HUES6 (cell line): ENCODE measurements around the gene BRIP1.

Experiments used
- H3K27ac ChIP-seq: 2 replicates; pipeline ENCODE4 v1.7.0; 2013; ENCODE audit warnings: low read depth, mild to moderate bottlenecking, low read length, inconsistent platforms
- H3K27me3 ChIP-seq: 2 replicates; pipeline ENCODE4 v1.6.1; 2013; ENCODE audit warnings: low read length; ENCODE audit not compliant: control insufficient read depth, insufficient read depth
- H3K36me3 ChIP-seq: 2 replicates; pipeline ENCODE4 v1.6.1; 2013; ENCODE audit warnings: low read length; ENCODE audit not compliant: control insufficient read depth, insufficient read depth
- H3K4me1 ChIP-seq: 2 replicates; pipeline ENCODE4 v1.6.1; 2013; ENCODE audit warnings: low read length; ENCODE audit not compliant: control insufficient read depth, insufficient read depth
- H3K4me3 ChIP-seq: 2 replicates; pipeline ENCODE4 v1.5.1; 2013; ENCODE audit warnings: low read depth, low read length
- H3K9ac ChIP-seq: one replicate; pipeline ENCODE4 v1.6.1; 2013; ENCODE audit warnings: mild to moderate bottlenecking, low read length
- H3K9me3 ChIP-seq: 2 replicates; pipeline ENCODE4 v1.6.1; 2013; ENCODE audit warnings: low read depth, low read length; ENCODE audit not compliant: control insufficient read depth, insufficient read depth

The BRIP1 gene

DNA sequence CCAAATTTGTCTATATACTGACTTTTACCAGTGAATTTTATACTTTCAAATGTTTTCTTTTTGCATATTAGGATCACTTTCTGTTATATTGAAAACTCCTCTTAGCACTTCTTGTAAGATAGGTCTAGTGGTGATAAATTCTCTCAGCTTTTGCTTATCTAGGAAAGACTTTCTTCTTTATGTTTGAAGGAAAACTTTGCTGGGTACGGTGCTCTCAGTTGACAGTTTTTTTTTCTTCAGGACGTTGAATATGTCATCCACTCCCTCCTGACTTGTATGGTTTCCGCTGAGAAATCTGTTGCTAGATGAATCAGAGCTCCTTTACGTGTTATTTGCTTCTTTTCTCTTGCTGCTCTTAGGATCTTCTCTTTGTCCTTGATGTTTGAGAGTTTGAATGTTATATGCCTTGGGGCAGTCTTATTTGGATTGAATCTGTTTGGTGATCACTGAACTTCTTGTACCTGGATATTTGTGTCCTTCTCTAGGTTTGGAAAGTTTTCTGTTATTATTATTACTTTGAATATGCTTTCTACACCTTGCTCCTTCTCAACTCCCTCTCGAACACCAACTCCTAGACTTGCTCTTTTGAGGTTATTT lies 228.3 kb downstream of the BRIP1 start:
- no peaks in the 10 kb centered on the region for H3K27me3 ChIP-seq
- no peak overlapping the region for H3K4me3 ChIP-seq
- H3K27ac ChIP-seq: no peak overlapping the region
- no peaks in the 10 kb centered on the region for H3K4me1 ChIP-seq
- no peak overlapping the region for H3K9ac ChIP-seq
- no peaks in the 10 kb centered on the region for H3K36me3 ChIP-seq
- no peaks in the 10 kb centered on the region for H3K9me3 ChIP-seq

GRCh38 chr17:61634011-61634539 lies 229.3 kb downstream of the BRIP1 start:
- Histone ChIP-seq H3K9me3 (no peaks in the 10 kb centered on the region), H3K9ac (no peak overlapping the region), H3K27me3 (no peaks in the 10 kb centered on the region), H3K4me3 (no peak overlapping the region), H3K36me3 (no peaks in the 10 kb centered on the region), H3K4me1 (no peaks in the 10 kb centered on the region), H3K27ac (no peak overlapping the region)

DNA sequence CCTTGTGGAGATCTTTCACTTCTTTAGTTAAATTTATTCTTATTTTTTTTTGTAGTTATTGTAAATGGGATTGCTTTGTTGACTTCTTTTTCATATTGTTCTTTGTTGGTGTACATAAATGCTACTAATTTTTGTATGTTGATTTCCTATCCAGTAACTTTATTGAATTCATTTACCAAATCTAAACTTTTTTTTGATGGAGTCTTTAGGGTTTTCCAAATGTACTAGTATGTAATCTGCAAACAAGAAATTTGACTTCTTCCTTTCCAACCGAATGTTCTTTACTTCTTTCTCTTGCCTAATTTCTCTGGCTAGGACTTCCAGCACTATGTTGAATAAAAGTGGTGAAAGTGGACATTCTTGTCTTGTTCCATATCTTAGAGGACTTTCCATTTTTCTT lies 230.5 kb downstream of the BRIP1 start:
- H3K4me3 ChIP-seq: no peak overlapping the region
- H3K36me3 ChIP-seq: no peaks in the 10 kb centered on the region
- H3K27me3 ChIP-seq: no peaks in the 10 kb centered on the region
- H3K9ac ChIP-seq: no peak overlapping the region
- peaks cover 4% of the 10 kb centered on the region; the same call in 1 of the 2 replicates for H3K4me1 ChIP-seq
- no peak overlapping the region for H3K27ac ChIP-seq
- H3K9me3 ChIP-seq: no peaks in the 10 kb centered on the region

GRCh38 chr17:61631800-61632199 lies 231.5 kb downstream of the BRIP1 start:
- Histone ChIP-seq H3K27me3 (no peaks in the 10 kb centered on the region), H3K4me1 (peaks cover 10% of the 10 kb centered on the region; the same call in 1 of the 2 replicates), H3K36me3 (no peaks in the 10 kb centered on the region), H3K27ac (no peak overlapping the region), H3K4me3 (no peak overlapping the region), H3K9me3 (no peaks in the 10 kb centered on the region), H3K9ac (no peak overlapping the region)
